ENCODE results near the gene PHACTR4.
"Not testable (repeated sequence)": the region's sequence is repeated elsewhere in the genome, so short reads cannot be mapped to it uniquely, and the experiment has no call there.

Gene PHACTR4

GRCh38 chr1:28506907-28507246, 137.3 kb downstream of the PHACTR4 start:
- DNase-seq: no peak

- peak; percentile 60 for DNase-seq
Observed at GRCh38 chr1:28507247-28507645, 137.7 kb downstream of the PHACTR4 start.

GRCh38 chr1:28507646-28508434, 138.3 kb downstream of the PHACTR4 start:
- peak; percentile 50 for DNase-seq

- peak; percentile 51 for DNase-seq
Observed at GRCh38 chr1:28508435-28508754, 138.9 kb downstream of the PHACTR4 start.

GRCh38 chr1:28509705-28510272, 140.2 kb downstream of the PHACTR4 start:
- DNase-seq: peak; percentile 66

- peak; percentile 74 for DNase-seq
Observed at GRCh38 chr1:28510273-28510969, 140.9 kb downstream of the PHACTR4 start.

- DNase-seq: peak; percentile 60
Observed at GRCh38 chr1:28510970-28511440, 141.5 kb downstream of the PHACTR4 start.

GRCh38 chr1:28512058-28512611, 142.6 kb downstream of the PHACTR4 start:
- DNase-seq: peak; percentile 64

- DNase-seq: peak; percentile 46
Observed at GRCh38 chr1:28514445-28514933, 144.9 kb downstream of the PHACTR4 start.

GRCh38 chr1:28516518-28516956, 147.0 kb downstream of the PHACTR4 start:
- DNase-seq: no peak

GRCh38 chr1:28517649-28517999, 148.1 kb downstream of the PHACTR4 start:
- peak; percentile 37 for DNase-seq

- DNase-seq: peak; percentile 96
Observed at GRCh38 chr1:28518000-28518744, 148.6 kb downstream of the PHACTR4 start.

- peak; percentile 72 for DNase-seq
Observed at GRCh38 chr1:28518745-28519341, 149.3 kb downstream of the PHACTR4 start.

- DNase-seq: no peak
Observed at GRCh38 chr1:28519946-28520725, 150.6 kb downstream of the PHACTR4 start.

GRCh38 chr1:28520796-28521195, 151.3 kb downstream of the PHACTR4 start:
- not testable (repeated sequence) for DNase-seq

GRCh38 chr1:28521502-28522164, 152.1 kb downstream of the PHACTR4 start:
- DNase-seq: no peak

GRCh38 chr1:28522537-28522936, 153.0 kb downstream of the PHACTR4 start:
- not testable (repeated sequence) for DNase-seq

GRCh38 chr1:28525002-28525642, 155.6 kb downstream of the PHACTR4 start:
- DNase-seq: not testable (repeated sequence)

- no peak for DNase-seq
Observed at GRCh38 chr1:28526886-28527285, 157.3 kb downstream of the PHACTR4 start.

GRCh38 chr1:28530456-28530855, 160.9 kb downstream of the PHACTR4 start:
- DNase-seq: no peak

Data from stimulated activated CD8-positive, alpha-beta memory T cell treated with anti-CD3 and anti-CD28 coated beads, Interleukin-4, amount 100 ng/mL, for 48 hours (primary cell).